ENCODE results near the gene GRM1. TPM values are rescaled to one million over a fixed set of nuclear protein-coding genes. Genes with fewer than 3 reads are reported as not detected.

GRM1 gene
- total RNA-seq, 2 experiments from 2014 or later: not detected

GRCh38 chr6:146281651-146282362 lies 252.9 kb downstream of the GRM1 start:
- Mint-ChIP-seq H3K27ac (no peak overlapping the region), H3K36me3 (no peaks in the 10 kb centered on the region), H3K4me3 (no peak overlapping the region), H3K27me3 (no peaks in the 10 kb centered on the region), H3K9me3 (no peaks in the 10 kb centered on the region), H3K4me1 (no peaks in the 10 kb centered on the region)
- DNase-seq (no peak), ATAC-seq (ENCODE audit: low read depth) (no peak)
- POLR2A ChIA-PET: no interaction called here

DNA sequence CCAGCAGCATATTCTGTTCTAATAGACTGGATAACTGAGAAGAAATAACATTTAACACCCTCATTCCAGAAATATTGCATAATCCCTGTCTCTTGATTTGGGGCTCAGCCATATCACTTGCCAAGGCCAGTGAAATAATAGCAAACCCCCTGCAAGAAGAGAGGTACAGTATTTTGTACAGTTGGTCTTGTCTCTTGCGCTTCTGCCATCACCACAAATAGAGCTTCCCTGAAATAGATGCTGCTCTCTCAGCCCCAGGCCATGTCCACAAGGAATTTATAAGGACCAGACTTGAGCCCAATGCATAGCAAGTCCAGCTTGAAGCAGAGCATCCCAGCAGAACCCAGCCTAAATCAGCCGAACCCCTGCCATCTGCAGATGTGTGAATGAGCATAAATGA lies 254.0 kb downstream of the GRM1 start:
- ATAC-seq (ENCODE audit: low read depth) (no peak), DNase-seq (no peak)
- H3K4me1 Mint-ChIP-seq: no peaks in the 10 kb centered on the region
- H3K27ac Mint-ChIP-seq: no peak overlapping the region
- H3K9me3 Mint-ChIP-seq: no peaks in the 10 kb centered on the region
- no peaks in the 10 kb centered on the region for H3K36me3 Mint-ChIP-seq
- POLR2A ChIA-PET: no interaction called here
- H3K4me3 Mint-ChIP-seq: no peak overlapping the region
- no peaks in the 10 kb centered on the region for H3K27me3 Mint-ChIP-seq

DNA sequence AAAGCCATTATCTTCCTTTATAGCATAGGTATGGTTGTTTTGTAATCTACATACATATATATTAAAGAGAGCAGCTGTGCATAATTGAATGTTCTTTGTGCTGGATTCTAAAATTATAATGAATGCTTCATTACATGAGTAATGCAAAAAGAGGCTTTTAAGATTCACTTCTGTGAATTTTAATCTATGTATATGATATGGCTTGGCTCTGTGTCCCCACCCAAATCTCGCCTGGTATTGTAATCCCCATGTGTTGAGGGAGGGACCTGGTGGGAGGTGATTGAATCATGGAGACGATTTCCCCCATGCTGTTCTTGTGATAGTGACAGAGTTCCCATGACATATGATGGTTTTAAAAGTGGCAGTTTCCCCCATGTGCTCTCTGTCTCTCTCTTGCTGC lies 255.4 kb downstream of the GRM1 start:
- POLR2A ChIA-PET: no interaction called here
- Mint-ChIP-seq H3K27me3 (no peaks in the 10 kb centered on the region), H3K36me3 (no peaks in the 10 kb centered on the region), H3K9me3 (no peaks in the 10 kb centered on the region), H3K4me1 (no peaks in the 10 kb centered on the region), H3K27ac (no peak overlapping the region), H3K4me3 (no peak overlapping the region)
- no peak for ATAC-seq (ENCODE audit: low read depth)
- DNase-seq: no peak

- no peak for DNase-seq
- H3K4me1 Mint-ChIP-seq: no peaks in the 10 kb centered on the region
- POLR2A ChIA-PET: no interaction called here
- H3K4me3 Mint-ChIP-seq: no peak overlapping the region
- H3K36me3 Mint-ChIP-seq: no peaks in the 10 kb centered on the region
- no peak for ATAC-seq (ENCODE audit: low read depth)
- no peaks in the 10 kb centered on the region for H3K27me3 Mint-ChIP-seq
- no peak overlapping the region for H3K27ac Mint-ChIP-seq
- peaks cover 2% of the 10 kb centered on the region for H3K9me3 Mint-ChIP-seq
These were observed 258.1 kb downstream of the GRM1 start for GRCh38 chr6:146286961-146287360.

- ATAC-seq (ENCODE audit: low read depth) (no peak), DNase-seq (no peak)
- Mint-ChIP-seq H3K27me3 (no peaks in the 10 kb centered on the region), H3K4me3 (no peak overlapping the region), H3K4me1 (no peaks in the 10 kb centered on the region), H3K9me3 (peaks cover 2% of the 10 kb centered on the region), H3K27ac (no peak overlapping the region), H3K36me3 (no peaks in the 10 kb centered on the region)
- POLR2A ChIA-PET: no interaction called here
These were observed 259.0 kb downstream of the GRM1 start for GRCh38 chr6:146287691-146288369.

GRCh38 chr6:146289816-146290588 lies 261.1 kb downstream of the GRM1 start:
- H3K27me3 Mint-ChIP-seq: no peaks in the 10 kb centered on the region
- ATAC-seq (ENCODE audit: low read depth) (no peak), DNase-seq (no peak)
- POLR2A ChIA-PET: no interaction called here
- peaks cover 2% of the 10 kb centered on the region for H3K9me3 Mint-ChIP-seq
- no peak overlapping the region for H3K27ac Mint-ChIP-seq
- no peaks in the 10 kb centered on the region for H3K4me1 Mint-ChIP-seq
- no peaks in the 10 kb centered on the region for H3K36me3 Mint-ChIP-seq
- no peak overlapping the region for H3K4me3 Mint-ChIP-seq

DNA sequence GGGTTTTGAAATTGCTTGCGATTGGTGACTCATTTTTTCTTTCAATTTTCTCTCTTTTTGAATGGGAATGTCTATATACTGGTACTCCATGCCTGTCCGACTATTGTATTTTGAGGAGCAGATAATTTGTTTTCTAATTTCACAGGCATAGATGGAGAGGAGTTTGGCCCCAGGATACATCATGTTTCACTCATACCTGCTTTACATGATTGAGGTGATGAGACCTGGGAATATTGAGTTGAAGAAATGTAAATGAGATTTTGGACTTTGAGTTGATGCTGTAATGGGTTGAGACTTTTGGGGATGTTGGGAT lies 261.7 kb downstream of the GRM1 start:
- no peak overlapping the region for H3K27ac Mint-ChIP-seq
- no peaks in the 10 kb centered on the region for H3K4me1 Mint-ChIP-seq
- ATAC-seq (ENCODE audit: low read depth): no peak
- H3K36me3 Mint-ChIP-seq: no peaks in the 10 kb centered on the region
- H3K27me3 Mint-ChIP-seq: no peaks in the 10 kb centered on the region
- no peak for DNase-seq
- no peak overlapping the region for H3K4me3 Mint-ChIP-seq
- peaks cover 2% of the 10 kb centered on the region for H3K9me3 Mint-ChIP-seq
- POLR2A ChIA-PET: no interaction called here

DNA sequence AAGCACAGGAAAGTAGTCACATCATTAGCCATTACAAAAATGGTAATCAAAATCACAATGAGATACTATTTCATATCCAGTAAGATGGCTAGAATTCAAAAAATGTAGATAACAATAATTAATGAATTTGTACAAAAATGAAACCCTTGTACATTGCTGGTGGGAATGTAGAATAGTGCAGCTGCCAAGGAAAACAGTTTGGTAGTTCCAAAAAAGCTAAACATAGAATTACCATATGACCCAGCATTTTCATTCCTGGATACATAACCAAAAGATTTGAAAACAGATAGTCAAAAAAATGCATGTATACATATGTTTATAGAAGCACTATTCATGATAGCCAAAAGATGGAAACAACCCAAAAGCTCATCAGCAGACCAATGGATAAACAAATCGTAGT lies 263.6 kb downstream of the GRM1 start:
- peaks cover 2% of the 10 kb centered on the region for H3K9me3 Mint-ChIP-seq
- no peaks in the 10 kb centered on the region for H3K27me3 Mint-ChIP-seq
- DNase-seq (no peak), ATAC-seq (ENCODE audit: low read depth) (no peak)
- no peaks in the 10 kb centered on the region for H3K36me3 Mint-ChIP-seq
- no peak overlapping the region for H3K27ac Mint-ChIP-seq
- H3K4me3 Mint-ChIP-seq: no peak overlapping the region
- H3K4me1 Mint-ChIP-seq: no peaks in the 10 kb centered on the region
- POLR2A ChIA-PET: no interaction called here

DNA sequence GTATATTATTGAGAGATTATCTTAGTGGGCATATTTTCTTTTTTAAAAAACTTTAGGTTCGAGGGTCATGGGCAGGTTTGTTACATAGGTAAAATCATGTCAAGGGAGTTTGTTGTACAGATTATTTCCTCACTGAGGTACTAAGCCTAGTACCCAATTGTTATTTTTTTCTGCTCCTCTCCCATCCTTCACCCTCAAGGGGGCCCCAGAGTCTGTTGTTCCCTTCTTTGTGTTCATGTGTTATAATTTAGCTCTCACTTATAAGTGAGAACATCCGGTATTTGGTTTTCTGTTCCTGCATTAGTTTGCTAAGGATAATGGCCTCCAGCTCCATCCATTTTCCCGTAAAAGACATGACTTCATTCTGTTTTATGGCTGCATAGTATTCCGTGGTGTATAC lies 266.8 kb downstream of the GRM1 start:
- no peak for DNase-seq
- Mint-ChIP-seq H3K36me3 (no peaks in the 10 kb centered on the region), H3K9me3 (no peaks in the 10 kb centered on the region), H3K4me3 (no peak overlapping the region), H3K27ac (no peak overlapping the region), H3K4me1 (no peaks in the 10 kb centered on the region), H3K27me3 (no peaks in the 10 kb centered on the region)
- ATAC-seq (ENCODE audit: low read depth): no peak
- POLR2A ChIA-PET: no interaction called here

DNA sequence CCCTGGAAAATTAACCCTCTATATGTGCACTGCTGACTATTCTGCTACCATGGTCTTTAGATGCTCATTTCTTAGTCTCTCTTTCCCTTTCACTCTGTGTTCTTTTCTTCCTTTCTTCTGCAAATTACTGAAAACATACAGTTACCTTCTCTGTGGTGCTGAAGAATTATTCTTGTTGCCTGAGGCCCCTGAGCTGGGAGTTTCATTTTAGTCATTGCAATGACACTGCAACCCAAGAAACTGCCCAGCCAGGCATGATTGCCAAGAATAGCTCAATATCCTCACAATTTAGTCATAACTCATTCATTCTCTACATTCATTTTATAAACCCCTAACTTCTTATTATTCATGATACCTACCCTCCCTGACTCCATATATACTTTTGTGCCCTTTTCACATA lies 269.0 kb downstream of the GRM1 start:
- DNase-seq: no peak
- H3K27me3 Mint-ChIP-seq: no peaks in the 10 kb centered on the region
- H3K4me3 Mint-ChIP-seq: no peak overlapping the region
- H3K9me3 Mint-ChIP-seq: no peaks in the 10 kb centered on the region
- no peak for ATAC-seq (ENCODE audit: low read depth)
- POLR2A ChIA-PET: no interaction called here
- H3K4me1 Mint-ChIP-seq: no peaks in the 10 kb centered on the region
- no peaks in the 10 kb centered on the region for H3K36me3 Mint-ChIP-seq
- H3K27ac Mint-ChIP-seq: no peak overlapping the region

DNA sequence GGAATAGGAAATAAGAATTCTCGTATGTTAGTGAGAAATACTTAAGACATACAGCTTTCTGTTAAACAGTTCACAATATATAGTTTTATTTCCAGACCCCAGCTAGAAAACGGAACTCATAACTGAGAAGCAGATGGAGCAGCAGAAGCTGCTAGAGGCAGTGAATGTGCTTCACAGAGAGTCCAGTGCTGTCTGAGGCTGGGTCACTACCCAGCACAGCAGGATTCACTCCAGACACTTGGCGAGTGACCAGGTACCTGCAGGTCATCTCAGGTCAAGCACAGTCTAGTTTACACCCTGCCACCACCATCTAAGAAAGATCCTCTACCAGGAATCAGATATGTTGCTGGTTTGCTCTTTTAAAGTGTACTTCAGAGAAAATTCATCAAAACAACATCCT lies 271.7 kb downstream of the GRM1 start:
- H3K9me3 Mint-ChIP-seq: no peaks in the 10 kb centered on the region
- H3K27ac Mint-ChIP-seq: no peak overlapping the region
- no peak overlapping the region for H3K4me3 Mint-ChIP-seq
- H3K4me1 Mint-ChIP-seq: no peaks in the 10 kb centered on the region
- no peaks in the 10 kb centered on the region for H3K36me3 Mint-ChIP-seq
- no peak for ATAC-seq (ENCODE audit: low read depth)
- H3K27me3 Mint-ChIP-seq: no peaks in the 10 kb centered on the region
- no peak for DNase-seq
- POLR2A ChIA-PET: no interaction called here

GRCh38 chr6:146301764-146302163 lies 272.9 kb downstream of the GRM1 start:
- Mint-ChIP-seq H3K36me3 (no peaks in the 10 kb centered on the region), H3K4me1 (no peaks in the 10 kb centered on the region), H3K9me3 (no peaks in the 10 kb centered on the region), H3K27me3 (no peaks in the 10 kb centered on the region), H3K27ac (no peak overlapping the region), H3K4me3 (no peak overlapping the region)
- POLR2A ChIA-PET: no interaction called here
- no peak for DNase-seq
- no peak for ATAC-seq (ENCODE audit: low read depth)

GRCh38 chr6:146302994-146303393 lies 274.1 kb downstream of the GRM1 start:
- H3K4me1 Mint-ChIP-seq: no peaks in the 10 kb centered on the region
- no peaks in the 10 kb centered on the region for H3K9me3 Mint-ChIP-seq
- no peak overlapping the region for H3K27ac Mint-ChIP-seq
- H3K27me3 Mint-ChIP-seq: peaks cover 2% of the 10 kb centered on the region
- ATAC-seq (ENCODE audit: low read depth) (no peak), DNase-seq (no peak)
- POLR2A ChIA-PET: no interaction called here
- H3K36me3 Mint-ChIP-seq: no peaks in the 10 kb centered on the region
- H3K4me3 Mint-ChIP-seq: no peak overlapping the region

GRCh38 chr6:146304181-146304580 lies 275.3 kb downstream of the GRM1 start:
- DNase-seq: no peak
- no peaks in the 10 kb centered on the region for H3K9me3 Mint-ChIP-seq
- H3K27me3 Mint-ChIP-seq: peaks cover 2% of the 10 kb centered on the region
- no peak for ATAC-seq (ENCODE audit: low read depth)
- H3K4me1 Mint-ChIP-seq: no peaks in the 10 kb centered on the region
- no peaks in the 10 kb centered on the region for H3K36me3 Mint-ChIP-seq
- POLR2A ChIA-PET: no interaction called here
- no peak overlapping the region for H3K27ac Mint-ChIP-seq
- H3K4me3 Mint-ChIP-seq: no peak overlapping the region

Data from activated naive CD8-positive, alpha-beta T cell treated with anti-CD3 and anti-CD28 coated beads, Interleukin-2, amount 10 ng/mL, durations not matched to agents 7 days and 5 days (primary cell).